ENCODE data around the gene NLK.
A peak's percentile ranks its signal among the peaks of the same experiment; 100 is the strongest.
"Not testable (repeated sequence)": the region's sequence is repeated elsewhere in the genome, so short reads cannot be mapped to it uniquely, and the experiment has no call there.

Gene NLK

DNA sequence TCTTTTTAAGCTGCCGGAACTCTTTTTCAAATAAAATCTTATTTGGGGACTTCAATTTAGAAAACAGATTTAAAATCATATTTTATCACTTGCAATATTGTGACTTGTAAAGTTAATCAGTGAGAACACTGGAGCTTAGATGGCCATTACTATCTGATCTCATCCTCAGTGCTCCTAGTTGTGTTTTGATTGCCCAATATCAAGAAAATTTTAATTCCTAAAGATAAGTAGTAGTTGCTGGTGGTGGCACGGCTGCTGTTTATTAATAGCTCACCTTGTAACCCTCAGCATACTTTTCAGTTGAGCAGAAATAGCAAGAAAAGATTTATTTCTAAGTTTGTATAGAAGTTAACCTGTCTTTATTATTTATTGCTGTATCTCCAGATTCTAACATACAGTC lies 124.0 kb downstream of the NLK start:
- DNase-seq = no peak

DNA sequence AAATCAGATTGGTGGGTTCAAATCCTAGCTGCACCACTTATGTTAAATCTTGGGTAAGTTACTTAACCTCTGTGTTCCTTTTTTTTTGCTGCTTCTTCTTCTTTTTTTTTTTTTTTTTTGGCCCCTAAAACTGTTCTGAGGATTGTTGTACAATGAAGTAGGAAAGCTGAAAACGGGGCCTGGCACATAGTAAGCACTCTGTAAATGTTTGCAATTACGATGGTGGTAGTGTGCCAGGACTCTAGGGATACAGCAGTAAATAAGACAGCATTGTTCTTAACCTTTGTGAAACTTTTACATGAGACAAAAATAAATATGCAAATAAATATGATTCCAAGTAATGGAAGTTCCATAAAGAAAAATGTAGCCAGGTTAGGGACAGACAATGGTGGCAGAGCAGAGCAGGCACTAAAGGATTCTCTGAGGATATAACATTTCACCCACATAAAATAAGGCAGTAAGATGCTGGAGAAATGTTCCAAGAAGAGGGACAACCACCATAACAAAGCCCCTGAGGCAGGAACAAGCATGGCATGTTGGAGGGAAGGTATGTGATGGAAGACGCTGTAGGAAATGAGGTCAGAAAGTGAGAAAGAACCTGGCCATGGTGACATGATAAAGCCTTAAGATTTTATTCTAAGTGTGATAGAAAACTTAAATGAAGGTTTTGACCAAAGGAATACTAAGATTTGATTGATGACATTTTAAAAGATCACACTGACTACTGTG lies 127.3 kb downstream of the NLK start:
- DNase-seq = no peak

DNA sequence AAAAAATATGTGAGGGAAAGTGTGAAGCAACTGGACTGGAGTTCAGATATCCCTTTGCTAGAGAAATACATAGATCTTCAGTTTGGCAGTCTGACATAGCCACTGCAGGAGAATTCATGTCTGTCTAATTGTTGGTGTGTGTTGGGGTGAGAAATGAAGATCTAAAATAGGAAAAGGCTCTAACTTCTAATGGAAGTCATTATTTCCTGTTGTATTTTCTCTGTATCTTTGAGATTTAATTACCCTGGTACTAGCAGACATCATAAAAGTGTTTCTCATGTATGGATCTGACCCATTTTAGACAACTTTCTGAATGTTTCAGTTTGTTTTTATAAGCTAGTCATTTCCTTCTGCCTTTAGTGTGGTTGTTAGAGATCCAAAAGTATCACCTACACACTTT lies 128.3 kb downstream of the NLK start:
- DNase-seq = no peak

DNA sequence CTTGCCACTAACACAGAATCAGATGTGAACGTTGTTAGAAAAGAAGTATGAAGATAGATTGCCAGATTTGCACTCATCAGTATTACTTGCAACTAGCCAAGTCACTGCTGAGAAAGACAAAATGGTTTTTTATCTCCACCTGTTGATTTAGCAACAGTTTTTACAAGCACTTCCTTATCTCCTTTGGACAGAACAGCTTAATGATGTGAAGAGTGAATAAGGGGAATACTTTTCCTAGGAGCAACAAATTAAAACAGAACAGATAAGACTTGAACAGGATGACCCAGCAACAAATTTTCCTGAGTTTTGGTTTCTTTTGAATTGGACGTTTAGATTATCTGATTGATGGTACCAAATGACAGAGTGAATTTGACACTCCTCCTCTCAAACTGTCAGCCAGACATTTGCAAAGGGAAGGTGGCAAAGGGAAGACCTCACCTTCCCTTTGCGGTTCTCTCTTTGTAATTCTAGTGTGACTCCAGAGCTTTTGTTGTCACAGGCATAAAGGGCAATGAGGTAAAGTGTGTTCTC lies 130.6 kb downstream of the NLK start:
- no peak for DNase-seq

DNA sequence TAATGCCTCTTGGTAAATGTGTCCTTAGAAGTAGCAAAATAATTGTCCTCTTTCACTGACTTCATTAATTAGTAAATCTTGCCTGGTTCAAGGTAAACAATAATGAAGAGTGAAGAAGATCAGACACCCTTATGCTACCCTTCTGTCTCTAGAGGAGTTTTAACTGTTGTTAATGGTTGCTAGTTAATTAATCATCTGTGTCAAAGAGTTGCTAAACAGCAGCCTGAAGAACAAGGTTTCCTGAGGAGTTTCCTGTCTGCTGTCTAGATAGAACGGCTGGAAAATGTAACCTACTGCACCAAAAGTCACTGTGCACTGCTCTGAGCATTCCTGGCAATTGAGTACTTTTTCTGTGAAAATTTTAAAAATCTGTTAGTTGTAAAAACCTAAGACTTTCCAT lies 131.3 kb downstream of the NLK start:
- DNase-seq = no peak

DNA sequence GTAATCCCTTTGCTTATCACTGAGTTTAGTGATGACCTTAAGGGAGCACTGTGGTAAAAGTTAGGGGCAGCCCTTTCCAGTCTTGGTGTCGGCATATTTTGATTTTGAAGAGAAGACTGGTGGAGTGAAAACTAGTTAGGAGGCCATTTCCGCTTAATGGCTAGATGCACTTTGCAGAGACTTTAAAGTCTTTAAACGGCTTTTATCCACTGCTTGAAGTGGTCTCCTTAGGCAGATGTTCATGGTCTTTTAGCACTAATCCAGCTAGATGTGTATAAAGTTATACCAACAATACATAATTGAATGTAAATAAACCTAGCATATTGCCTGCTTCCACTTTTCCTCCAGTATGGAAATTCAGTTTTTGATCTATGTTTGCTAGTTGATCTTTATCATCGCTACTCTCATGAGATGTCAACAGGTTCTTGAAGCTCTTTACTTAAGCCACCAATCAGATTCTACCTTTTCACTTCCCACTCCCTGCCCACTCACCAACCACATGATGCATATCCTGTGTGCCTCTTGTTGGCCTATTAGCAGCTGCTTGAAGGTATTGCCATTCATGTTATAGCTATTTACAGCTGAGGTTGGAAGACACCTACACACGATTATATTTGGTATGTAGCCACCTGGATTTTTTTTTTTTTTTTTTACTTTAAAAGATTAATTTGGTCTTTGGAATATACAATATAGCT lies 132.0 kb downstream of the NLK start:
- DNase-seq = peak; percentile 95

DNA sequence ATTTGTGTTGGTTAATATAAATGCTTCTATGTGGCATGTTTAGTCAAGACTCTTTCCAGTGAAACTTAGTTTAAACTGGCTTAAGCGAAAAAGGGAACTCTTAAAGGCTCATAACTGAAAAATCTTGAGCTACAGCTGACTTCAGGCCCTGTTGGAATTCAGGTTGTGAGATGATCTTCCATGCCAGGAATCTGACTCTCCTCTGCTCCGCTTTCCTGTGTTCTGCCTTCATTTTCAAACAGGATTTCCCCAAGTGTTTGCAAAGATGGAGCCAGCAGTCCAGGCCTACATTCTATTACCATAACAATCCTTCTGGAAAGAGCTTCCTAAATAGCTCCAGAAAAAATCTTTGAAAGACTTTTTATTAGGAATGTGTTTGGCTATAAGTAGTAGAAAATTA lies 134.9 kb downstream of the NLK start:
- no peak for DNase-seq

DNA sequence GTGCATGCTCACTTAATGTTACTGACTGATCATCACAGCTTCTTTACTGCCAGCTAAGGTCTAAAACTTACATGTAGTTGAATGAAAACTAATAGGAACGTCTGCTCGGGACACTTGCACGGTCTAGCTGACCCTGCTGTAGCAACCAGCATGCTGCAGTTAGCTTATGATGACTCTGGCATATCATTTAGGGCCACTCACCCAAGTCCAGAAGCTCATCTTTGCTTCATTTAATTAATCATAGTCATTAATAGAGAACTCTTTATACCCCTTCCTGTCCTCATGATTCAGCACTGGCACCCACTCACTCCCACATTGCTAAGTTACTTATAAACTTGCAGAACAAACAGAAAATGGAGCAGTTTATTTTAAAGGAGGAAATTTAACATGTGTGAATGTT lies 136.3 kb downstream of the NLK start:
- no peak for DNase-seq

DNA sequence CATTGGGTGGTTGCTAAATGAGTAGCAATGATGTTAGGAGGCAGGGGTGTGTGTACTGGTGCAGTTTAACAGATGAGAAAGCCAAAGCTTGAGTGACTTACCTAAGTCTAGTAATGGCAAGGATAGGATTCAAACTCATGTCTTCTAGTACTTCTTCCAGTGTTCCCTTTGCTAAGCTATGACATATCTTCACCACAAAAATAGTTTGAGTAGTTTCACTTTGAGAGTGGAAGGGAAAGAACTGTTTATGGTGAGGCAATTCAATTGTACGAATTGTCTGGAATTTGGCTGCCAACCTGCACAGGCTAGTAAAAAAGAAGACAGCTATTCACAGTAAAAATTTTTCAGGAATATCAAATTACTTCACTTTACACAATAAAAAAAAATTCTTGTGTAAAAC lies 138.0 kb downstream of the NLK start:
- no peak for DNase-seq

DNA sequence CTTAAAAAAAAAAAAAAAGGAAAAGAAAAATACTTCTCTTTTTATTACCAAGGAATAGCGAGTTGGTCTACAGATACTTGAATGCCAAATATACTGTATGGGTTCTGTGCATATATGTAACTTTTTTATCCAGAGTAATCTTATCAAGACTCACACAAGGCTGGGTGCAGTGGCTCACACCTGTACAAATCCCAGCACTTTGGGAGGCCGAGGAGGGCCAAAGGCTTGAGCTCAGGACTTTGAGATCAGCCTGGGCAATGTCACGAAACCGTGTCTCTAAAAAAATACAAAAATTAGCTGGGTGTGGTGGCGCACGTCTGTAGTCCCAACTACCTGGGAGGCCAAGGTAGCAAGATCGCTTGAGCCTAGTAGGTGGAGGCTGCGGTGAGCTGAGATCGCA lies 139.1 kb downstream of the NLK start:
- no peak for DNase-seq

DNA sequence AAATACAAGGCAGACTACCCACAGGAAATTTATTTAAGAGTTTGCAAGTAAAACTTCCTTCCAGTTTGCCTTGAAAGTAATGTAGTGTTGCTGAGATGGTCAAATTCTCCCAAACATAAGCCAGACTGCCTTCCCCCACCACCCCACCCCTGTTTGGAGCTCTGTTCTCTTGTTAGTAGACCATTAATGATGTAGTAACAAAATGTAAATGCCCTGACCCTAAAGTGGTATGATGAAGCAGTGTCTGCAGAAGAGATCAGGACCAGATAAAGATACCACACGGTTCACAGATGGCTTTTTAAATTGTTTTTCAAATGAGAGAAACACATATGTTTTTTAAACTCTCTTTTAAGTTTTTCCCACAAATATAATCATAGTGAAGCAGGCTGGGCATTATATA lies 140.1 kb downstream of the NLK start:
- DNase-seq = no peak

DNA sequence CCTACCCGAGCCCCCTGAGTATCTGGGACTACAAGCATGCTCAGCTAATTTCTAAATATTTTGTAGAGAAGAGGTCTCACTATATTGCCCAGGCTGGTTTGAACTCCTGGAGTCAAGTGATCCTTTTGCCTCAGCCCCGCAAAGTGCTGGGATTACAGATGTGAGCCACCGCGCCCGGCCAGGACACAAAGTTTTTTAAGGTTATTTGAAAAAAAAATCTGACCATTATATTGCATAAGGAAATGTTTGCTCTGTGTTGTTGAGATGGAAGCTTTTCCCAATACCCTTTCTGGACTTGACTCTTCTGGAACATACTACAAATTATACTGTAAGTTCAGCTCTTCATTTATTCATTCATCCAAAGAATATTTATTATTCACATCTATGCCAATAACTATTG lies 143.2 kb downstream of the NLK start:
- DNase-seq = no peak

DNA sequence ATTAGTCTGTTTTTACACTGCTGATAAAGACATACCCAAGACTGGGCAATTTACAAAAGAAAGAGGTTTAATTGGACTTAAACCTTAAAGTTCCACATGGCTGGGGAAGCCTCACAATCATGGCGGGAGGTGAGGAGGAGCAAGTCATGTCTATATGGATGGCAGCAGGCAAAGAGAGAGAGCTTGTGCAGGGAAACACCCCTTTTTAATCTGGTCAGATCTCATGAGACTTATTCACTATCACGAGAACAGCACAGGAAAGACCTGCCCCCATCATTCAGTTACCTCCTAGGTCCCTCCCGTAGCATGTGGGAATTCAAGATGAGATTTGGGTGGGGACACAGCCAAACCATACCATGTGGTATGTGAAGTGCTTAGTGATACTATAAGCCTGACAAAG lies 144.0 kb downstream of the NLK start:
- DNase-seq = not testable (repeated sequence)

DNA sequence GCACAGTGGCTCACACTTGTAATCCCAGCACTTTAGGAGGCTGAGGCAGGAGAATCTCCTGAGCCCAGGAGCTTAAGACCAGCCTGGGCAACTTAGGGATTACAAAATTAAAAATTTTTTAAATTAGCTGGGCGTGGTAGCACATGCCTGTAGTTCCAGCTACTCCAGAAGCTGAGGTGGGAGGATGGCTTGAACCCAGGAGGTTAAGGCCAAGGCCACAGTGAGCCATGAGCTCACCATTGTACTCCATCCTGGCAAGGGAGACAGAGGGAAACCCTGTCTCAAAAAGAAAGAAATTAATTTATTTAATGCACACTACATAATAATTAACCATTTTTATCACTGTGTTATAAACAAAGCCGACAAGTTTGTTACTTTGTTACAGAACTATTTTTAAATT lies 145.5 kb downstream of the NLK start:
- no peak for DNase-seq

DNA sequence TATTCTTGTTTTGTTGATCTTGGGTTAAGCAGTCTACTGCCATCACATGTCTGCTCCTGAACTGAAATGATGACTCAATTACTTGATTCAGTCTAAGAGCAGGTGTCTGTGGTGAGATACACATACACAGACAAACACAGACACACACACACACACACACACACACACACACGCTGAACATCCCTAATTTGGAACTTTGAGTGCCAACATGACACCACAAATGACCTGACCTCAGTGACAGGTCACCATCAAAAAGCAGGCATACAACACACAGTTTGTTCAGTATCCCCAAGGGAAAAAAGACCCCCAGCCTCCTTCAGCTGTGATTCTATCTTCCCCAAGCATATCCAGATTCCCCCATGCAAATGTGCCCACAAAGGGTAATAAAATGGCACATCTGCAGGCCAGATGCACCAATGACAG lies 146.4 kb downstream of the NLK start:
- no peak for DNase-seq

DNA sequence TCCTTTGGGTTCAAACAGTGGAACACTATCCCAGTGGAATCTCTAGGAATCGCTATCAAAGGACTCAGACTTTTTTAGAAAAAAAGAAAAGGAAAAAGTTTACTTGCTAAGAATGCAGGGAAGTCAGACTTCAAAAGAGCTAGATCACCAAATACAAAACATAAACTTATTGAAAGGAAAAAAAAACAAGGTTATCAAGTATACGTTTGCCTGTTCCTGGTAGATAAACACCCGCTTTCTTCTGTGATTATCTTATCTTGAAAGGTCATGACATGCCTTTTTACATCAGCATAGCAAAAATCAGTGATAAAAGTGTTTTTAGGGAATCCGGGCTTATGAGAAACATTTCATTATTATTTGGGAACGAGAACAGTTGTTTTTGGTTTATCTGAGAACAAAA lies 147.2 kb downstream of the NLK start:
- no peak for DNase-seq

DNA sequence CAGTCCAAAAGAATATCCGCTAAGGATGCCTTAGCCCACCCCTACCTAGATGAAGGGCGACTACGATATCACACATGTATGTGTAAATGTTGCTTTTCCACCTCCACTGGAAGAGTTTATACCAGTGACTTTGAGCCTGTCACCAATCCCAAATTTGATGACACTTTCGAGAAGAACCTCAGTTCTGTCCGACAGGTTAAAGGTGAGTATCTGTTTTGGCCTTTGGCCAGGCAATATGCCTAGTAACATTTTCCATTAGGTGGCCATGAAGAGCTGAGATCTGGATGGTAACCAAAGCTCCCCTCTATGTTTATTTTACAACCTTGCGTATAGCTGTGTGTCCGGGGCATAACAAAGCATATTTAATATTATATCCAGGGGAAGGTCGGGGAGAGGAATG lies 148.5 kb downstream of the NLK start:
- no peak for DNase-seq

DNA sequence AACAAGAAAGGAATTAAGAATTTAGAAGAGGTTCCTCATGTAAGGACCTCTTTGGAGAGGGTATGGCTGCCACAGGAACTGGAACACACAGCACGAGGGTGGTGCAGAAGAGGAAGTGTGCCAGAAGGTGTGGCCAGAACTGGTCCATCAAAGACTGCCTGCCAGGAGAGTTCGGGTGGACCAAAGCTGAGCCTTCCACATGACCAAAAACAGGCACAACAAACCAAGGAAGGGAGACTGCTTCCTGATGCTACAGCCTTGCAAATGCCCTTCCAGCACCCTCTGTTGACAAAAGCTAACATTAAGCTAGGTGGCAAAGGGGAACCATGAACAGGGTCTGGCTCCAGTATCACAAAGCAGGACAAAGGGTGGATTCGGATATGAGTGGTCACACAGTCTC lies 150.8 kb downstream of the NLK start:
- DNase-seq = no peak

DNA sequence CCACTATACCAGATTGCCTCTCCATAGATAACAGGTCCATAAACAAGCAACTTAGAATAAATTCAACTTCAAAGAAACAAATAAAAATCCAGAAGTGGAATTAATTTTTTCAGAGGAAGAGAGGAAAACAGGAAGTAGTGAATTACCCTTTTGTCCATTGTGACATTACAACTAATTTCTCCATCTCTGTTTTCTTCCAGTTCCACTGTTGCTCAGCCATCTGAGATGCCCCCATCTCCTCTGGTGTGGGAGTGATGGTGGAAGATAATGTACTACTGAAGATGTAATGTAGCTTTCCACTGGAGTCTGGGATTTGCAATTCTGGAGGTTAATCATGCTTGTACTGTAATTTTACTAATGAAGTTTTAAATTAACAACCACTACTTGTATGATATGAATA lies 151.9 kb downstream of the NLK start:
- DNase-seq = no peak

DNA sequence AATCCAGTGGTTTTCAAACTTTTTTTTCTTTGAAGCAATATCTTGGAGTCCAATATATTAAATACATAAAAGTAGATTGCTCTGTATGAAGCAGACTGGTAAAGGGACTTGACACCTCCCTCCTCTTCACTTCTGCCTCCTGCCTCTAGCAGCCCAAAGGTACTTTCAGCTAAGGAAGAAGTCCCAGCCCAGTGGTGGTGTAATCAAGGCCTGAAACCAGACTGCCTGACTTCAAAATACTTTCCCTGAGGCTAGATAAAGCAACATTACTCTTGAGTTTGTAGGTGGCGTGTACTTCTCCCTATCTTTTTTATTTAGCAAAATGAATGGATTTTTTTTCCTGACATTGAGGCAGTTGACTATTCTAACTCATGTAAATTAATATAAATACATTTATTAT lies 154.2 kb downstream of the NLK start:
- DNase-seq = no peak

DNA sequence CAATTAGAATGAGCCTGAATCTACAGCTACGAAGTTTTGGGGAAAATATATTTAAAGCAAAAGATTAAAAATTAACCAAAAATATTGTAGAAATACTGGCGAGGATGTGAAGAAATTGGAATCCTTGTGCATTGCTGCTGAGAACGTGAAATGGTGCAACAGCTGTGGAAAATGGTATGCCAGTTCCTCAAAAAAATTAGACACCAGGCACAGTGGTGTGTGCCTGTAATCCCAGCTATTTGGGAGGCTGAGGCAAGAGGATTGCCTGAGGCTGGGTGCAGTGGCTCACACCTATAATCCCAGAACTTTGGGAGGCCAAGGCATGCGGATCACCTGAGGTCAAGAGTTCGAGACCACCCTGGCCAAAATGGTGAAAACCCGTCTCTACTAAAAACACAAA lies 156.6 kb downstream of the NLK start:
- no peak for DNase-seq

DNA sequence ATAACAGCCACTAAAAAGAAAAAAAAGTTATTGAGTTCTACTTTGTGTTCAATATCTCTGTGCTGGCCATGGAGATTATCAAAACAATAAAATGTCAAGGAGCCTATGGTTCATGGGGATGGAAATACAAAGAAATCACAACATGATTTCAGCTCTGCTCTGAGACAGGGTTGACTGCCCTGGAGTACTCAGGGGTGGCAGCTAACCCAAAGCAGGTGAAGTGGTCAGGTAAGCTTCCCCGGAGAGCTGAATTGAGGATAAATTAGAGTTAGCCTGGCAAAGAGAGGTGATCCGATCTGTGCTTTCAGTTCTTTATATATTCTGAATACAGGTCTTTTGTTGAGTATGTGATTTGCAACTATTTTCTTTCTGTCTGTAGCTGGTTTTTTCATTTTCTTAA lies 157.3 kb downstream of the NLK start:
- no peak for DNase-seq

DNA sequence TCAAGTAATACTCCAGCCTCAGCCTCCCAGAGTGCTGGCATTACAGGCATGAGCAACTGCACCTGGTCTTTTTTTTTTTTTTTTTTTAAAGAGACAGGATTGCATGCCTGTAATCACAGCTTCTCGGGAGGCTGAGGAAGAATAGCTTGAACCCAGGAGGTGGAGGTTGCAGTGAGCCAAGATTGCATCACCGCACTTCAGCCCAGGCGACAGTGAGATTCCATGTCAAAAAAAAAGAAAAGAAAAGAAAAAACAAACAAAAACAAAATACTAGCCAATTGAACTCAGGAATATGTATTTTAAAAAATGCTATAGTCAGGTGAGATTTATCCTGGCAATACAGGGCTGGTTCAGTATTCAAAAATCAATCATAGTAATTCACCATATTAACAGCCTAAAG lies 158.8 kb downstream of the NLK start:
- no peak for DNase-seq

DNA sequence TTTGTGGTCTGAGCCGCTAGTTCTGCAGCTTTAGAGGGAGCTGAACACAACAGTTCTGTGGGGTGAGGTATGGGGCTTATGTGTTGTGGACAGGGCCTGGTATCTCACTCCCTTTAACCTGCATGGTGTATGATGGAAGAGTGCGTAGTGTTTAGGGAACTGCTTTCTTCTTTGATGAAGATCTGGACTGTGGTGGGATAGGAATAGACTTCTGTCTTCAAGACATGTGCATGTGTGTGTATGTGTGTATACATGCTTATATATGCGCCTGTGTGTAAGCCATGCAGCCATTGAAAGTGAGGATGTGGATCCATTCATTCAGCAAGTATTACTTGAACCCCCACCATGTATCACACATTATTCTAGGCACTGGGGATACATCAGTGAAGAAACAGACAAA lies 161.8 kb downstream of the NLK start:
- DNase-seq = no peak

DNA sequence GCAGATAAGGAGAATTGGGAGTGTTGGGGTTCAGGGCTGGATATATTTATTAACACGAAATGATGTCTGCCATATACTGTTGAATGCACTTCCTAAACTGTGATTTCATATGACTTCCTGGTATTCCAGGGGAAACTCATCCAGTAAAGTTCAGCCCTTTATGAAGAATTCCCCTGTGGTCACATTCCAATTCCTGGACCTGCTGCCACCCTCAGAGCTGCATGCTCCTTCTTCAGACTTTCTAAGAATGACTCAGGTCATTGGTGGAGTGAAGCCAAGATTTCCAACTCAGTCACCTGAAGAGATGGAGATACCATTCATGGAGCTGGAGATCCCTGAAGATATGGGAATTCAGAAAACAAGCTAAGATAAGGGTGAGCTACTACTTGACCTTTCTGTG lies 162.3 kb downstream of the NLK start:
- DNase-seq = no peak

All from DMS79 treated with DMSO at 0.1 percent for 48 hours (cell line).